NT2/D1 (cell line): ENCODE results near the gene CEBPG.

ENCODE experiments used
- DNase-seq: peaks from one replicate; pipeline ENCODE4 v3.0.0-alpha.2; 2011; ENCODE audit warnings: low read depth, low spot score
- H3K27me3 ChIP-seq: 2 replicates; pipeline ENCODE4 v1.6.0; 2011; ENCODE audit warnings: mild to moderate bottlenecking; ENCODE audit not compliant: insufficient read length, insufficient read depth
- H3K36me3 ChIP-seq: 2 replicates; pipeline ENCODE4 v1.6.1; 2011; ENCODE audit warnings: mild to moderate bottlenecking, low read length, mixed read lengths; ENCODE audit not compliant: insufficient read depth, insufficient read length
- H3K4me1 ChIP-seq: 2 replicates; pipeline ENCODE4 v1.5.1; 2011; ENCODE audit not compliant: insufficient read depth, insufficient read length
- H3K4me3 ChIP-seq: 2 replicates; pipeline ENCODE4 v1.5.1; 2011; ENCODE audit warnings: low read depth; ENCODE audit not compliant: insufficient read length
- H3K9ac ChIP-seq: 2 replicates; pipeline ENCODE4 v1.6.0; 2011; ENCODE audit warnings: low read depth; ENCODE audit not compliant: insufficient read length
- H3K9me3 ChIP-seq: 2 replicates; pipeline ENCODE4 v1.5.1; 2011; ENCODE audit warnings: mild to moderate bottlenecking, low read length; ENCODE audit not compliant: insufficient read depth
- SUZ12 ChIP-seq: IDR thresholded peaks from 2 replicates; pipeline ENCODE4 v1.6.1; 2011; ENCODE audit not compliant: insufficient read length, insufficient read depth; ENCODE audit errors: extremely low read depth
- YY1 ChIP-seq: IDR thresholded peaks from 2 replicates; pipeline ENCODE4 v1.6.1; 2011; ENCODE audit not compliant: insufficient read length, insufficient read depth
- ZNF274 ChIP-seq: IDR thresholded peaks from 2 replicates; pipeline ENCODE4 v1.6.1; 2011; ENCODE audit warnings: mild to moderate bottlenecking, low read depth, low read length

CEBPG gene

DNA sequence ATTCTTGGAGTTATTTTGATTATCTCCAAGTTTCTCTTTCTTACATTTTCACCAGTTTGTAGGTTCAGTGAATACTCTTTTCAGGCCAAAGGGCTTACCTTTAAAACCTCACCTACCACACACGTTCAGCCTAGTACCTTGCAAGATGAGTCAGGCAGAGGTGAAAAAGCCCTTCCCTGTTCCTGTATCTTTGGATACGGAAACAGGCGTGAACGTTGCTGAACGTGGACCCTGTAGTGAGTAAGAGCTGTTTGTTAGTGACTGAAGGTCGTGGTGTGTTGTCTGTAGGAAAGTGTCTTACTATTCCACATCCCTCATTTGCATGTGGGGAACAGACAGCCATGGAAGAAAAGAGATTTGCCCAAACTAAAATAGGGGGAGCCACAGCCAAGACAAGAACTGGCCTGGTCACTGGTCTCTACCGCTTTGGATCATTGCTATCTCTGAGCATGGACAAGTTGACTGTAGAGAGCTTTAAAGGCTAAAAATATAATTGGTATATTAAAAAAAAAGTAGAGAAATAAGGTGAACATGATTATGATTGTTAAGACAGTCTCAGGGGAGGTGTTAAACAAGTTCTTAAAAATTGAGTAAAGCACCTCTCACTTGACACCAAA lies 3.5 kb downstream of the CEBPG start:
- no peak overlapping the region for H3K9ac ChIP-seq
- TF ChIP-seq SUZ12 (no peak), YY1 (no peak), ZNF274 (no peak)
- H3K9me3 ChIP-seq = no peaks in the 10 kb centered on the region
- no peaks in the 10 kb centered on the region for H3K27me3 ChIP-seq
- peaks cover 2% of the 10 kb centered on the region for H3K4me1 ChIP-seq
- no peak overlapping the region for H3K4me3 ChIP-seq
- no peak for DNase-seq
- H3K36me3 ChIP-seq = peaks cover 23% of the 10 kb centered on the region

DNA sequence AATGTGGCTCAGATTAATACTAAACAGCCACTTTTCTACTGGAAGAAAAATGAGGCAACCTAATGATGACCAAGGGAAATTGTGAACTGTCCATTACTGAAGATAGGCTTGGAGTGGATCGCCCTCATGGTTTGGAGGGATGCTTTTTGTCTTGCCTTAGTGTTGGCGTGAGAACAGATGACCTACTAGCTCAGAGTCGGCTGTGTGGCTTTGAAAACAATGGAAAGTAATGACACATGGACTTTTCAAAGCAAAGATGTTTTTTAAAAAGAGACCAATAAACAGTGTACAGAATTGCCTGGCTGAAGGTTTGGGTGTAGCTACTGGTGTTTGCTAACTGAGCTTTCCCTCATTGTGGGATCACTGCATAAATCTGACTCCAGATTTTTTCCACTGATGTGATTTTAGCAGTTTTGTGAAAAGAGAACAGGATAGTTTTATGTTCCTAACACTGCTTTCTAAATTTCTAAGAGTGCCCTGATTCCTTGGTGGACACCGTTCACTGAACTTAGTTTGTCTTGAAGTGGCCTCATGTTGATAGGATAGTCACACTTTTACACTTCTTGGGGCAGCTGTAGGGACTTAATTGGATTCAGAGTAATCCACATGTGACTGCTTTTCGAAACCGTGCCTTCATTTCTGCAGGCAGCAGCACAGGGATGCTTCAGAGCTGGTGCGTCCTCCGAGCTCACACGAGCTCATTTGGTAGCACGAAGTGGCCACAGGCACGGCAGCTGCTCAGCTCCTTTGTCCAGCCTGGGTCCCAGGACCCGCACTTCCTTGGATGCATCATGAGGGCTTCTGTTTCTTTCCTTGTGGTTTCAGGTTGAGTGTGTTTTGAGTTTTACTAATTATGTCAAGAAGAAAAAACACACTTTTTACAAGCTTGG lies 4.3 kb downstream of the CEBPG start:
- DNase-seq = no peak
- no peak overlapping the region for H3K9ac ChIP-seq
- H3K9me3 ChIP-seq = no peaks in the 10 kb centered on the region
- H3K27me3 ChIP-seq = no peaks in the 10 kb centered on the region
- no peak overlapping the region for H3K4me3 ChIP-seq
- peaks cover 2% of the 10 kb centered on the region for H3K4me1 ChIP-seq
- TF ChIP-seq SUZ12 (no peak), YY1 (no peak), ZNF274 (no peak)
- H3K36me3 ChIP-seq = peaks cover 23% of the 10 kb centered on the region

DNA sequence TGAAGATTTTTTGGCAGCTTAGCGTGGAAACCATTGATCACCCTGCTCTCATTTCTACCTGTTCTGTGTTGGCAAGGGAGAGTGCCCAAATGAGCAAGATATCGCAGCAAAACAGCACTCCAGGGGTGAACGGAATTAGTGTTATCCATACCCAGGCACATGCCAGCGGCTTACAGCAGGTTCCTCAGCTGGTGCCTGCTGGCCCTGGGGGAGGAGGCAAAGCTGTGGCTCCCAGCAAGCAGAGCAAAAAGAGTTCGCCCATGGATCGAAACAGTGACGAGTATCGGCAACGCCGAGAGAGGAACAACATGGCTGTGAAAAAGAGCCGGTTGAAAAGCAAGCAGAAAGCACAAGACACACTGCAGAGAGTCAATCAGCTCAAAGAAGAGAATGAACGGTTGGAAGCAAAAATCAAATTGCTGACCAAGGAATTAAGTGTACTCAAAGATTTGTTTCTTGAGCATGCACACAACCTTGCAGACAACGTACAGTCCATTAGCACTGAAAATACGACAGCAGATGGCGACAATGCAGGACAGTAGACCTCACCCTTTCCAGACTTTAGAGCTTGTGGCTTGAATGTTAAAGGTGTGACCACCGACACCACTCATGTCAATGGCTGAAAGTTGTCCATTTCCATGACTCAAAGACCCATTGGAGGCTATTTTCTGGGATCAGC lies 5.8 kb downstream of the CEBPG start:
- no peak overlapping the region for H3K4me3 ChIP-seq
- H3K36me3 ChIP-seq = peaks cover 27% of the 10 kb centered on the region
- H3K4me1 ChIP-seq = peaks cover 2% of the 10 kb centered on the region
- H3K9me3 ChIP-seq = no peaks in the 10 kb centered on the region
- no peak for DNase-seq
- TF ChIP-seq YY1 = no peak
- TF ChIP-seq SUZ12 = no peak
- no peak for TF ChIP-seq ZNF274
- no peaks in the 10 kb centered on the region for H3K27me3 ChIP-seq
- H3K9ac ChIP-seq = no peak overlapping the region

DNA sequence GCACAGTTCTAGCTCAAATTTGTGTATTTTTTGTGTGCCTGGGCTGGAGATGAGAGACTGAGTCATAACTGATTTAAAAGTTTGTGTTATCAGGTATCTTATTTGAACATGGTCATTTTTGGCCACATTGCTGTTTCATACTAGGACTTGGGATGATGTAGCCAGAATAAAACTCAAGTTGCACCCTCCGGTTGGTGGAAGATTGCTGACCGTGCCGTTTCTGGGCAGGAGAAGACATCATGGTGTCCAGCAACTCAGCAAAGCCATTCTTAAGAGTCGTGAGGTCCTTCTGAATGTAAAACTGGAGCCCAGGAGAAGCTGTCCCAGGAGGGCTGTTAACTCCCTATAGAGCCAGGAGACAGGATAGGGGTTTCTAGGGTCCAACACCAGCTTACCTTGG lies 7.6 kb downstream of the CEBPG start:
- H3K27me3 ChIP-seq = no peaks in the 10 kb centered on the region
- peaks cover 2% of the 10 kb centered on the region for H3K4me1 ChIP-seq
- TF ChIP-seq SUZ12 (no peak), YY1 (no peak), ZNF274 (no peak)
- no peak for DNase-seq
- H3K36me3 ChIP-seq = peaks cover 33% of the 10 kb centered on the region
- no peak overlapping the region for H3K4me3 ChIP-seq
- H3K9ac ChIP-seq = no peak overlapping the region
- no peaks in the 10 kb centered on the region for H3K9me3 ChIP-seq

DNA sequence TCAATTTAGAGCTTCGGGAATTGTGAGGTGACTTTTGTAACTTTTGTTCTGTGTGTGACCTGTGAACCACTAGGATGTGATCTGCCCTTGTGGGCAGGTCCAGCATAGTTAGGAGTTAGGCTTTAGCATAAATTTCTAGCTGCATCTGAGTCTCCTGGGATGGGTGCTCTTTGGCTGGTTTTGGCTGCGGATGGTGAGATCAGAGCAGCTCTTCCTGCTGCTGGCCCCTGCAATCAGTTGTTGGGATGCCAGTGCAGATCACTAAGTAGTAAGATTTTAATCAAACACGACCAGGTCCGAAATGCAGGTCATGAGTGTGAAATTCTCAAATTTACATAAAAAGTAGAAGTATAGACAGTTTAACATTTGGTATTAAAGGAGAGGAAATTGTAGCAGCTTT lies 8.5 kb downstream of the CEBPG start:
- TF ChIP-seq SUZ12 (no peak), YY1 (no peak), ZNF274 (no peak)
- no peak for DNase-seq
- H3K9ac ChIP-seq = no peak overlapping the region
- H3K4me3 ChIP-seq = no peak overlapping the region
- peaks cover 41% of the 10 kb centered on the region for H3K36me3 ChIP-seq
- no peaks in the 10 kb centered on the region for H3K9me3 ChIP-seq
- H3K4me1 ChIP-seq = peaks cover 2% of the 10 kb centered on the region
- no peaks in the 10 kb centered on the region for H3K27me3 ChIP-seq

DNA sequence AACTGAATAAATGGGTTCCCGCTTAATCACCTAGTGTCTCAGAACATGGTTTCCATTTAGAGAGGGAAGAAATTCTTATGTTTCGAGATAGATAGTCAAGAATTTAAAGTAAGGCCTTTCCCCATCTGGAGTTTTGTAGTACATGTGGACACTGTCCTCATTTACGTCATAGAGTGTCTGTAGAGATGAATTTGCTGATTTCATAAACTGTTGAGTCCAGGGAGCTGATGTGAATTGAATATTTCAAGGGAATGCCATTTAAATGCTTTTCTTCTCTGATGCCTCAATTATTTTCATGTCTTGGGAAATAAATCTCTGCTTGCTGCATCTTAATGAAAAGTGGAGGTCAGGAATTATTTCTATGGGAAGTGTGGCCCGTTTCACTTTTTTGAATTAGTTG lies 9.5 kb downstream of the CEBPG start:
- no peaks in the 10 kb centered on the region for H3K27me3 ChIP-seq
- H3K9ac ChIP-seq = no peak overlapping the region
- no peak for DNase-seq
- TF ChIP-seq SUZ12 (no peak), ZNF274 (no peak), YY1 (no peak)
- H3K4me1 ChIP-seq = peaks cover 2% of the 10 kb centered on the region
- H3K36me3 ChIP-seq = peaks cover 48% of the 10 kb centered on the region
- H3K4me3 ChIP-seq = no peak overlapping the region
- H3K9me3 ChIP-seq = no peaks in the 10 kb centered on the region

DNA sequence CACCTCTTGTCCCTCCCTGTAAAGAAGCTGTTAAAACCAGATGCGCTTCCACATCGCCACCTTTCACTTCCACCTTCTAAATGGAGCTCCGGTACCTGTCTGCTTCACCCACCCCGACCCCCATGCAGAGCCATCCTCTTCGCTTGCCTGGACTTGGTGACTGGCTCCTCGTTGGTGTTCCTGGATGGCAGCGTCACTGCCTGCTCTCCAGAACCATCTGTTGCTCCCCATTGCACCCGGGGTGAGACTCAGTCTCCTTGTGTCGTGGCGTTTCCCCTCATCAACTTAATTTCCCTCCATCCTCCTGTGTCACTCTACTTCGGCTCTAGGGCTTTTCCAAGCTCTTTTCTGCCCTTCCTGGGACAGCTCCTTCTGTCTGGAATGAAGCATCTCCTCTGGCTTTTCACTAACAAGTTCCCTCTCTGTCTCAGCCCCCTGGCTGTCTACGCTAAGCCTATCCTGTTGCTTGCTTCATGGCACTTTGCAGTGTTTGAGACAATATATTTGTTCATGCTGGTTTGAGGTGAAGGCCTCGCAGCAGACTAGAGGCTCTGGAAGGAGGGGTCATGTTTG lies 10.3 kb downstream of the CEBPG start:
- Histone ChIP-seq H3K4me3 (no peak overlapping the region), H3K4me1 (peaks cover 2% of the 10 kb centered on the region), H3K36me3 (peaks cover 44% of the 10 kb centered on the region), H3K9ac (no peak overlapping the region), H3K27me3 (no peaks in the 10 kb centered on the region), H3K9me3 (no peaks in the 10 kb centered on the region)
- TF ChIP-seq ZNF274 (no peak), YY1 (no peak), SUZ12 (no peak)
- no peak for DNase-seq
